Cerebellar nuclear complex (tissue), 1 donor: ENCODE results near the gene STRA6.
A peak's percentile ranks its signal among the peaks of the same experiment; 100 is the strongest.

Experiments
- DNase-seq, 2 experiments: peaks; one replicate each; lab custom pipeline; 2025; lab: John Stamatoyannopoulos, UW

STRA6 gene

GRCh38 chr15:74207652-74208440 is 5.3 kb upstream of the STRA6 start:
- no peak for DNase-seq

DNA sequence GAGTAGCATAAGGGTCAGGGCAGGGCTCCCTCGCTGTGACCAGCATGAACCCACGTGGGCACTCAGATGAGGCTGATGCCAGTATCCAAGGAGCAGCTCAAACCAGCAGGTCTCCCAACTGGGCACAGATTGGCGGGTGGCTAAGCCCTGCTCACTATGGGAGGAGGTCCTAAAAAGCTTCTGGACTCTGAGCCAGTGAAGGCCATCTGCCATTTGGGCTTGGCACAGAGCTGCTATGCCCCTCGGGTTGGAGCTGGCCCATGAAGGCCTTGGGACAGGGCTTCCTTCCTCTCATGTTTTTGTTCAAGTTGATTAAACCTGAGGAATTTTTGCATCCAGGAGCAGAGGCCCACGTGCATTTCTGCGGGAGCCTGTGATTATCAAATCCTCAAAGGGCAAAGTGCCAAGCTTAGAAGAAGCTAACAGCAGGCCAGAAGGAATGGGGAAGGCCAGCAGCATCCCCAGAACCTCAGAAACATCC is 4.3 kb upstream of the STRA6 start:
- DNase-seq: peak; percentile 46 to 65

- no peak for DNase-seq
Observed at GRCh38 chr15:74205582-74205947, 3.0 kb upstream of the STRA6 start.

GRCh38 chr15:74203914-74204431 is 1.4 kb upstream of the STRA6 start:
- DNase-seq: no peak

DNA sequence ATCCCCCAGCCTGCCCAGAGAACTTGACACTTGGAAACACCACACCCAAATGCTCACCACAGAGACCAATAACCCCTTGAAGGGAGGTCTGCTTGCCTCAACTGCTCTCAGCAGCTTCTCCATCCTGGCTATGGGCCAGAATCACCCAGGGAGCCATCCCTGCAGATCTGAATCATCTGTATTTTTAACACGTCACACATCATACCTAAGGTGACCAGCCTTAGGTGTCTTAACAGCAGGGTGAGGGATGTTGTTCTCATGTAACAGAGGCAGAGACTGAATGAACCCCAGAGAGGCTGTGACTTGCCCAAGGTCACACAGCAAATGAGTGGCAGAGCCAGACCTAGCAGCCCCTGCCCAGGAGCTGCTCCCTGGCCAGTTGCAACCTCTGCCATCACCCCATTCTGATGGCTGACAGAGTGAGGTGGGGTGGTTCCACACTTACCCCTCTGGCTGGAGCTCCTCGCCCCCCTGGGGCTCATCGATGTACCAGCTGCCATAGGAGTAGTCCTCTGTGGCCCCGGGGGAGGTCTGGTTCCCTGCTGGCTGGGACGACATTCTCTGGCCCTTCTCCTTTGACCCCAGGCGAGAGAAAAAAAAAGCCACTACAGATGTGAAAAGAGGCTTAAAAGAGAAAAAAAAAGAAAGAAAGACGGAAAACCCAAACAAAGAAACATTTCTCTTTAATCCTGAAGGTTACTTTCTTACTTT is 722 bp downstream of the STRA6 start:
- no peak for DNase-seq

- DNase-seq: no peak
Observed at GRCh38 chr15:74200871-74201419, 1.6 kb downstream of the STRA6 start.

- DNase-seq: no peak
Observed at GRCh38 chr15:74200412-74200815, 2.2 kb downstream of the STRA6 start.

- DNase-seq: no peak
Observed at GRCh38 chr15:74199297-74199652, 3.3 kb downstream of the STRA6 start.

GRCh38 chr15:74197176-74197965 is 5.2 kb downstream of the STRA6 start:
- no peak for DNase-seq

GRCh38 chr15:74196175-74196574 is 6.4 kb downstream of the STRA6 start:
- DNase-seq: no peak

GRCh38 chr15:74194572-74195559 is 7.7 kb downstream of the STRA6 start:
- no peak for DNase-seq

GRCh38 chr15:74193905-74194304 is 8.7 kb downstream of the STRA6 start:
- DNase-seq: no peak

DNA sequence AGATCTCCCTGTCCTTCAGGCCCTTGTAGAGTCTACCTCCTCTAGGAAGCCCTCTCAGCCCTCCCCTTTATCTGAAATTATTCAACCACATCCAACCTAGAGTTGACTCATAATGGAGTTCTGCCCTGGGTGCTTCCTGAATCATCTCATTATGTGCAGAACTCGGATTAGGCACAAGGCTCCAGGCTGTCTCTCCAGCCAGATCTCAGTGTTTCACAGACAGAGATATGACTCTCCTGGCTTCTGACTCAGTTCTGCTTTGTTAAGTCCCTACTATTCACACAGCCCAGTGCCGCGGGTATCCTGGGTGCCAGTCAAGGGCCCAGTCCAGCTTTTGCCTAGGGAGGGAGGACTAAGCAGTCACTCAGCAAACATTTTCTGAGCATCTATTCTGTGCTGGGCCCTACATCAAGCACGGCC is 9.3 kb downstream of the STRA6 start:
- DNase-seq: no peak

GRCh38 chr15:74192751-74193150 is 9.8 kb downstream of the STRA6 start:
- DNase-seq: no peak

- no peak for DNase-seq
Observed at GRCh38 chr15:74191798-74192197, 10.8 kb downstream of the STRA6 start.

DNA sequence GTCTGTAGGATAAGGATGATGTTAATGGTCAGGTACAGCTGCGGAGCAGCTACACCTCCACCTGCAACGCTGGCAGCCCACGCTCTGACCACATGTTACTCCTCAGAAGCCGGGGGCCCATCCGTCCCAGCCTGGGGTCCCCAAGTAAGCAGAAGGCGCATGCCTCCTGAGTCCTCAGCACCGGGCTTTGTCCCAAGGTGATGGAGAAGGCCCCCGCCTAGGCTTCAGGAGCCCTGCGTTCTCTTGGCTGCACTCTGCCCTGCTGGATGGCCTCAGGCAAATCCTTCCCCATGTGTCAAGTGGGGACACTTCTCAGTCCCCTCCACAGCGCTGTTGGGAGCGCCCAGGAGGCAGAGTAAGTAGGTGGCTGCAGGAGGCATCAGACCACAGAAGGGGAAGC is 14.4 kb downstream of the STRA6 start:
- no peak for DNase-seq

- no peak for DNase-seq
Observed at GRCh38 chr15:74185710-74186348, 16.8 kb downstream of the STRA6 start.

- no peak for DNase-seq
Observed at GRCh38 chr15:74184582-74185091, 17.9 kb downstream of the STRA6 start.

GRCh38 chr15:74182131-74182530 is 20.5 kb downstream of the STRA6 start:
- DNase-seq: no peak
